ENCODE data around the gene VAPB.
A peak's percentile ranks its signal among the peaks of the same experiment; 100 is the strongest.

VAPB gene

DNA sequence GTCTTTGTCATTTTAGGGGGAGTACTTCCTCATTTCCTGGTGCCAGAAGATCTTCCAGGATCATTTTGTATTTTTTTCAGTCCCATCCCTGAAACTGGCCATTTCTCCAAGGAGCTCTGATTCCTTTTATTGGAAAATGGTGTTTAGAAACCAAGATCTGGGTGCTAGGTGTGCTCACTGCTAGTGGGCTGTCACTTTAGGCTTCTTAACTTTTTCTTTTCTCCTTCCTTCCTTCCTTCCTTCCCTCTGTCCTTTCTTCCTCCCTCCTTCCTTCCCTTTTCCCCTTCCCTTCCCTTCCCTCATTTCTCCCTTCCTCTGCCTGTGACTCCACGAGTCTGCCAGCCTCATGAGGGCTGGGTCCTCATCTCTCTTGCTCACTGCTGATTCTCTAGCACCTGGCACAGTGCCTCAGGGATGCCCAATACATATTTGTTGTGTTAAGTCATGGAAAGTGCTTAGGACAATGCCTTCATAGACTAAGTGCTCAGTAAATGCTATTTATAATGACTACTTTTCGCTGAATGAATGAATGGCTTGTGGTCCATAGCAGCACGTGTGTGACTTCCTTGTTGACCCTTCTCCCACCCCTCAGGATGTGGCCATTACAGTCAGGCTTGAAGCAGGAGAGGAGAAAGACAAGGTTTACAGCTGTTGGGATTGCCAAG, 89.2 kb downstream of the VAPB start:
- peak; percentile 18 for DNase-seq (ENCODE audit: low read depth)
- H3K4me3 ChIP-seq (ENCODE audit: low read length): no peak overlapping the region
- TF ChIP-seq, protein P1, sequence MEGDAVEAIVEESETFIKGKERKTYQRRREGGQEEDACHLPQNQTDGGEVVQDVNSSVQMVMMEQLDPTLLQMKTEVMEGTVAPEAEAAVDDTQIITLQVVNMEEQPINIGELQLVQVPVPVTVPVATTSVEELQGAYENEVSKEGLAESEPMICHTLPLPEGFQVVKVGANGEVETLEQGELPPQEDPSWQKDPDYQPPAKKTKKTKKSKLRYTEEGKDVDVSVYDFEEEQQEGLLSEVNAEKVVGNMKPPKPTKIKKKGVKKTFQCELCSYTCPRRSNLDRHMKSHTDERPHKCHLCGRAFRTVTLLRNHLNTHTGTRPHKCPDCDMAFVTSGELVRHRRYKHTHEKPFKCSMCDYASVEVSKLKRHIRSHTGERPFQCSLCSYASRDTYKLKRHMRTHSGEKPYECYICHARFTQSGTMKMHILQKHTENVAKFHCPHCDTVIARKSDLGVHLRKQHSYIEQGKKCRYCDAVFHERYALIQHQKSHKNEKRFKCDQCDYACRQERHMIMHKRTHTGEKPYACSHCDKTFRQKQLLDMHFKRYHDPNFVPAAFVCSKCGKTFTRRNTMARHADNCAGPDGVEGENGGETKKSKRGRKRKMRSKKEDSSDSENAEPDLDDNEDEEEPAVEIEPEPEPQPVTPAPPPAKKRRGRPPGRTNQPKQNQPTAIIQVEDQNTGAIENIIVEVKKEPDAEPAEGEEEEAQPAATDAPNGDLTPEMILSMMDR (conservative IDR thresholded peaks at IDR 0.05; ENCODE audit: low read length): no peak

DNA sequence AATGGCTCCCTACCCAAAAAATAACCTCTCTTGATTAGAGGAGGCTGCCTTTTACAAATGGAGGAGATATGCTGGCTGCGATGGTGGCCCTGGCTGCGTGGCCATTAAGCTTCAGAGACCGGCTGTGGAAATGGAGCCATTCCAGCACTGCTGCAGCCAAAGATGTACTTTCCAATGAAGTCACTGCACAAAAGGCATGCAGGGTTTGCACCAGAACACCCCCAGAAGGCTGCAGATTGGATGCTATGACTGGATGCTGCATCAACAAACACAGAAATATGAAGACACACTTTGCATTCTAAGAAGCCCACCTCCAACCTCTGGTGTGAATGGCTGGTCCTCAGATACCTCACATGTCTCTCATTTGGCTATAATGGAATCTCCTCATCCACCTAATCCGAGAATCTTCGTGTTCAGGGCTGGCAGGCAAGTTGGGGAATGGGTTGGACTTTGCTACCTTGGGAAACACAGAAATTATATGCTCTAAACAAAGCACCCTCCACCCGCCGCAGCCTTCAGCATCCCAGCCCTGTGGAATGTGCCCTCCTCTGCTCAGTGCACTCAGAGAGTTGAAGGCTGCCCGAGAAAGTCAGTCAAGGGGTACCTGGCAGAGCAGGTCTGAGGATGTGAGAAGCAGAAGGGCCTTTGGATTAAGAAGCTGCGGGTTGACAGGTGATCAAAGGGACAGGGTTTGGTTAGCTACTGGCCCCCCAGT, 90.9 kb downstream of the VAPB start:
- H3K4me3 ChIP-seq (ENCODE audit: low read length): no peak overlapping the region
- DNase-seq (ENCODE audit: low read depth): no peak
- TF ChIP-seq, protein P1 (conservative IDR thresholded peaks at IDR 0.05; ENCODE audit: low read length): no peak

DNA sequence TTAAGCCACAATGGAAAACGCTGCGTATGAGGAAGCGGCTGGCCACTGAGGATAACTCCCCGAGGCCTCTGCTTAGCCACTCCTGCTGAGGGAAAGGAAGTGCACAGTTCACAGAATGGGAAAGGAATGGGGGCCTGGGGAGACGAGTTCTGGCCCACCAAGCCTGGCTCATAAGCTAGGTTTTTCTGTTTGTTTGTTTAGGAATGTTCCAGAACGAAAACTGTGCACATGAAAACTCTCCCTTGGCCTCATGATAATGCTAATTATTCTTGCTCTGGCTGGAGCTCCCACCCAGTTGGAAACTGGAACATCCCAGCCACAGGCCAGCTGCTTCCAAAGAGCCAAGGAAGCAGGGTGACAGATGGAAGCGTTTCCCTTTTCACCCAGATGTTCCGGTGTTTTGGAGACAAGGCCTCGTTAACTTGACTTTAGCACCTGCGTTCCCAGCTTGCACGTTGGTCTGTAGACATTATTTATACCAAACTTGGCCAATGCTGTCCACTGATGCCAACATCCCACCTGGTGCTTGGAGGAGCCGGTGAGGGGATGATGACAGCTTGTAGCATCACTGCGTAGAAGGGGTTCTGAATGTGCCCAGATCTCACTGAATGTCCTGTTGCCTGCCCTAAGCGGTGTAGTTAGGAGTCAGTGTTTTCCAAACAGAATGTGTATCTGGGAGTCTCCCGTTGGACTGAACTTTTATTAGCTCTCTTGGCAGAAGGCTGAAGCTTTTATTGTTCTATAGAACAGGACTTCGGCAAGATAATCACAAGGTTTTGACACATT, 91.7 kb downstream of the VAPB start:
- no peak overlapping the region for H3K4me3 ChIP-seq (ENCODE audit: low read length)
- TF ChIP-seq, protein P1 (conservative IDR thresholded peaks at IDR 0.05; ENCODE audit: low read length): no peak
- no peak for DNase-seq (ENCODE audit: low read depth)

DNA sequence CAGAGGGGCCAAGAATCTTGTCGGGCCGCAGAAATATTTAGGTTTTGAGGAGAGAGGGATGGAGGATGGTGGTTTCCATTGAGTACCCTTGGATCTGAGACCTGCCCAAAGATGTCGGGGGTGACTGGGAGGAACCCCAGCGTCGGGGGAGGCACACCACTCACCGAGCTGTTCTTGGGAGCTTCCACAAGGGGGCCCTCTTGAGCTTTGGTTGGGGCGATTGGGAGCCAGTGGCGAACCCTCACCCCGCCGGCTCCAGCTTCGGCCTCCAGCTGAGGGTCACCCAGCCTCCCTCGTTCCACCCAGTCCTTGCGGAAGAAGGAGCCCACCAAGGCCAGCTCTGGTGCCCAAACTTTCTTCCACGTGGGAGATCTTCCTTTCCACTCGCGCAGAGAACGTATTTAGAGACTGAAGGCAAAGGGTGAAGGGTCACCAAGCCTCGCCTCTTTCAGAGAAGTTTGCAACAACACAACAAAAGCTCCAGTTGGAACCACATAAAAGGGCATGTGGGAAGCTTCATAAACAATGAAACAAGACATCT, 92.5 kb downstream of the VAPB start:
- DNase-seq (ENCODE audit: low read depth): peak; percentile 33
- TF ChIP-seq, protein P1 (conservative IDR thresholded peaks at IDR 0.05; ENCODE audit: low read length): peak; percentile 63
- no peak overlapping the region for H3K4me3 ChIP-seq (ENCODE audit: low read length)

DNA sequence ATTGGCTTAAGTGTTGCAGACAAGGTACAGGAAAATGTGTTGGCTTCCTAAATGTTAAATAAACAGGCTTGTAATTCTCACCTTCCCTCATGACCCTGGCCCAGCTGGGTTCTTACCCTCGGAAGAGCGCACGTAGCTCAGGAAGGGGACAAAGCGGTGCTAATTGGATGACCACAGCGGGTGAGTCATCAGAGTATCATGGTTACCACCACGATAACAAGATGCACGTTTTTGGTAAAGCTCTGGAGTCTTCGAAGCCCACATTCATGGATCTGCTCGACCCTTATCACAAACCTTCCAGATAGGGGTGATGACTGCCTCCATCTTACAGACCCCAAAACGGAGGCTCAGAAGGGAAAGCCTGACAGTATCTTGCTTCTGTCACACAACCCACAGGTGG, 93.4 kb downstream of the VAPB start:
- TF ChIP-seq, protein P1 (conservative IDR thresholded peaks at IDR 0.05; ENCODE audit: low read length): no peak
- DNase-seq (ENCODE audit: low read depth): peak; percentile 17
- H3K4me3 ChIP-seq (ENCODE audit: low read length): no peak overlapping the region

DNA sequence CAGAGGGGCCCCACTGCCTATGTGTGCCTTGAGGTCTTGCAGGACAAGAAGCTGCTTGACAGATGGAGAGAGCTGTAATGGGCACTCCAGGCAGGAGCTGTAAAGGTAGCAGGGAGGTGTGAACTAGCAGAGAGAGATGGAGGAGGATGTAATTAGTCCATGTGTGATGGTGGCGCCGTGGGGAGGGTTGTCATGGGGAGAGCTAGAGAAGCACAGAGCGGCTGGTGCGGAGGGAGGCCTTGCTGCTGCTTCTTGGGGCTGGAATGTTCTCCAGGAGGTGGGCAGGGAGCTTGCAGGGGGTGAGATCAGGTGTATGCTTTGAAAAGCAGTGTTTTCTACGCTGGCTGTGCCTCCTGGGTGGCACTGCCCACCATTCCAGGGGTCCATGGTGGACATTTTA, 94.0 kb downstream of the VAPB start:
- TF ChIP-seq, protein P1 (conservative IDR thresholded peaks at IDR 0.05; ENCODE audit: low read length): no peak
- DNase-seq (ENCODE audit: low read depth): no peak

More for the DNA sequence above, 94.0 kb downstream of the VAPB start:
- H3K4me3 ChIP-seq (ENCODE audit: low read length): no peak overlapping the region

All from AG10803 (cell line).